GM10266 (cell line): Measurements from ENCODE around the gene LIMCH1.

Source experiments
- DNase-seq: peaks from one replicate; pipeline ENCODE4 v3.0.0; 2012; ENCODE audit errors: extremely low spot score
- CTCF ChIP-seq: IDR thresholded peaks from 2 replicates; pipeline ENCODE4 v1.5.1; 2012; ENCODE audit warnings: mild to moderate bottlenecking, low read depth; ENCODE audit not compliant: control insufficient read depth, insufficient read depth; ENCODE audit errors: missing control alignments

The LIMCH1 gene

GRCh38 chr4:41718907-41719306, 180.9 kb downstream of the LIMCH1 start:
- DNase-seq = no peak
- TF ChIP-seq CTCF = no peak

- no peak for DNase-seq
- TF ChIP-seq CTCF = no peak
Measured at GRCh38 chr4:41719417-41719816, 181.5 kb downstream of the LIMCH1 start.

GRCh38 chr4:41722181-41722580, 184.2 kb downstream of the LIMCH1 start:
- TF ChIP-seq CTCF = no peak

GRCh38 chr4:41723286-41723685, 185.3 kb downstream of the LIMCH1 start:
- DNase-seq = no peak
- TF ChIP-seq CTCF = no peak

More at GRCh38 chr4:41722181-41722580, 184.2 kb downstream of the LIMCH1 start:
- DNase-seq = no peak

- TF ChIP-seq CTCF = no peak
- no peak for DNase-seq
Measured at GRCh38 chr4:41725254-41725653, 187.3 kb downstream of the LIMCH1 start.

- DNase-seq = no peak
- TF ChIP-seq CTCF = no peak
Measured at GRCh38 chr4:41727861-41728572, 190.1 kb downstream of the LIMCH1 start.

- no peak for DNase-seq
- TF ChIP-seq CTCF = no peak
Measured at GRCh38 chr4:41728573-41728913, 190.6 kb downstream of the LIMCH1 start.
